GM21367 (cell line): ENCODE measurements around the gene NGDN.

Experiments
- ATAC-seq: cut with Tn5 transposase; IDR thresholded peaks from one replicate; pipeline ENCODE4 v1.9.1; 2021; ENCODE audit not compliant: unreplicated experiment

NGDN gene

GRCh38 chr14:23520899-23521533, 51.5 kb downstream of the NGDN start:
- ATAC-seq = no peak

- no peak for ATAC-seq
Observed at GRCh38 chr14:23521785-23522640, 52.5 kb downstream of the NGDN start.

- ATAC-seq = no peak
Observed at GRCh38 chr14:23522643-23523198, 53.2 kb downstream of the NGDN start.

- no peak for ATAC-seq
Observed at GRCh38 chr14:23523229-23524016, 53.9 kb downstream of the NGDN start.

GRCh38 chr14:23524954-23525353, 55.5 kb downstream of the NGDN start:
- no peak for ATAC-seq

GRCh38 chr14:23525611-23526010, 56.1 kb downstream of the NGDN start:
- ATAC-seq = no peak
